NCI-H1436 treated with DMSO at 0.1 percent for 48 hours (cell line): Measurements from ENCODE around the gene PHEX.

Experiments used
- DNase-seq: peaks from one replicate; lab custom pipeline; 2025; lab: John Stamatoyannopoulos, UW

The PHEX gene

GRCh38 chrX:22150371-22150770 is 118.2 kb downstream of the PHEX start:
- no peak for DNase-seq

- no peak for DNase-seq
Observed at GRCh38 chrX:22155126-22155525, 123.0 kb downstream of the PHEX start.

GRCh38 chrX:22159071-22159470 is 126.9 kb downstream of the PHEX start:
- no peak for DNase-seq

GRCh38 chrX:22163326-22163725 is 131.2 kb downstream of the PHEX start:
- DNase-seq = no peak

GRCh38 chrX:22164770-22165388 is 132.8 kb downstream of the PHEX start:
- no peak for DNase-seq

- no peak for DNase-seq
Observed at GRCh38 chrX:22165732-22166457, 133.8 kb downstream of the PHEX start.

- DNase-seq = no peak
Observed at GRCh38 chrX:22171287-22172060, 139.3 kb downstream of the PHEX start.

- no peak for DNase-seq
Observed at GRCh38 chrX:22173966-22174365, 141.8 kb downstream of the PHEX start.

GRCh38 chrX:22177950-22178515 is 145.9 kb downstream of the PHEX start:
- DNase-seq = no peak

- no peak for DNase-seq
Observed at GRCh38 chrX:22184096-22184495, 152.0 kb downstream of the PHEX start.

GRCh38 chrX:22186165-22186564 is 154.0 kb downstream of the PHEX start:
- DNase-seq = no peak

GRCh38 chrX:22192419-22193060 is 160.4 kb downstream of the PHEX start:
- DNase-seq = no peak

GRCh38 chrX:22193851-22194659 is 161.9 kb downstream of the PHEX start:
- DNase-seq = no peak

GRCh38 chrX:22194660-22194945 is 162.5 kb downstream of the PHEX start:
- DNase-seq = no peak

GRCh38 chrX:22196149-22196548 is 164.0 kb downstream of the PHEX start:
- DNase-seq = no peak

- no peak for DNase-seq
Observed at GRCh38 chrX:22202251-22202650, 170.1 kb downstream of the PHEX start.

- DNase-seq = no peak
Observed at GRCh38 chrX:22203186-22203585, 171.1 kb downstream of the PHEX start.

GRCh38 chrX:22206781-22207180 is 174.7 kb downstream of the PHEX start:
- no peak for DNase-seq

- DNase-seq = no peak
Observed at GRCh38 chrX:22220941-22221340, 188.8 kb downstream of the PHEX start.

GRCh38 chrX:22234380-22234779 is 202.3 kb downstream of the PHEX start:
- DNase-seq = no peak

GRCh38 chrX:22237479-22237878 is 205.4 kb downstream of the PHEX start:
- no peak for DNase-seq

- DNase-seq = no peak
Observed at GRCh38 chrX:22246620-22247019, 214.5 kb downstream of the PHEX start.
